ENCODE data around the gene CCDC57. TPM values are rescaled to one million over a fixed set of nuclear protein-coding genes. Genes with fewer than 3 reads are reported as not detected.
"Not testable (repeated sequence)": the region's sequence is repeated elsewhere in the genome, so short reads cannot be mapped to it uniquely, and the experiment has no call there.

The CCDC57 gene, protein sequence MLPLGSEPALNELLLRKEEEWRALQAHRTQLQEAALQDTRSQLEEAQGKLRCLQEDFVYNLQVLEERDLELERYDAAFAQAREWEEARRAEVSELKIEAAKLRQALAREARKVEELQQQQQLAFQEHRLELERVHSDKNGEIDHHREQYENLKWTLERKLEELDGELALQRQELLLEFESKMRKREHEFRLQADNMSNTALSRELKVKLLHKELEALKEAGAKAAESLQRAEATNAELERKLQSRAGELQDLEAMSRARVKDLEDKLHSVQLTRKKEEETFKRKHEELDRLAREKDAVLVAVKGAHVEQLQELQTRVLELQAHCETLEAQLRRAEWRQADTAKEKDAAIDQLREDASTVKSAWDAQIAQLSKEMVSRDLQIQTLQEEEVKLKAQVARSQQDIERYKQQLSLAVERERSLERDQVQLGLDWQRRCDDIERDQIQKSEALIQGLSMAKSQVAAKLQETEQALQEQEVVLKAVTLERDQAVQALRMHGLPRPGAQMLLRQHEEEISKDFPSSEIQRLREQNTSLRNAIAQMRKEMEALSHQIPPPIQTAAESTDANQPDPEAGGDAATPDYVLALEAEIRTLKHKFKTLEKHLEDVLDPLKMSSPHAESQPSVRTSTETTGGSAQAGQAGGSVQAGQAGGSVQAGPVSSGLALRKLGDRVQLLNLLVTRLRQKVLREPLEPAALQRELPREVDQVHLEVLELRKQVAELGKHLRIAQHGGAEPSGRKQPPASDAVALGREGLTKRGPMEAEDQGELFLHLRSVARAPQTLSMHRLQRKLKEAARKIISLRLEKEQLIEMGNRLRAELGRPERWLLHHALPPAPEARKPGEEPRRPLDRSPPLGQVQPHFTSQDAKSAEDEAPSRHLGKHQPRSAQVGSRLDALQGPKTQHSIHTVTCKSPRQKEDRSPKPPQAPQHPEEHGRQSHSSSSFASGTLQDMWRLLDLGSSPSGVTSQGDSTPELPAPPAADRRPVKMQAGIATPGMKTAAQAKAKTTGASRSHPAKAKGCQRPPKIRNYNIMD
- 10 to 100 TPM; 10.1 to 37.4 (median 17.2) TPM for total RNA-seq
- long read RNA-seq, partial matches to known transcripts, result 1 of 2 reads
- long read RNA-seq, other reads (novel, unspliced or antisense), result 1 of 2 reads

DNA sequence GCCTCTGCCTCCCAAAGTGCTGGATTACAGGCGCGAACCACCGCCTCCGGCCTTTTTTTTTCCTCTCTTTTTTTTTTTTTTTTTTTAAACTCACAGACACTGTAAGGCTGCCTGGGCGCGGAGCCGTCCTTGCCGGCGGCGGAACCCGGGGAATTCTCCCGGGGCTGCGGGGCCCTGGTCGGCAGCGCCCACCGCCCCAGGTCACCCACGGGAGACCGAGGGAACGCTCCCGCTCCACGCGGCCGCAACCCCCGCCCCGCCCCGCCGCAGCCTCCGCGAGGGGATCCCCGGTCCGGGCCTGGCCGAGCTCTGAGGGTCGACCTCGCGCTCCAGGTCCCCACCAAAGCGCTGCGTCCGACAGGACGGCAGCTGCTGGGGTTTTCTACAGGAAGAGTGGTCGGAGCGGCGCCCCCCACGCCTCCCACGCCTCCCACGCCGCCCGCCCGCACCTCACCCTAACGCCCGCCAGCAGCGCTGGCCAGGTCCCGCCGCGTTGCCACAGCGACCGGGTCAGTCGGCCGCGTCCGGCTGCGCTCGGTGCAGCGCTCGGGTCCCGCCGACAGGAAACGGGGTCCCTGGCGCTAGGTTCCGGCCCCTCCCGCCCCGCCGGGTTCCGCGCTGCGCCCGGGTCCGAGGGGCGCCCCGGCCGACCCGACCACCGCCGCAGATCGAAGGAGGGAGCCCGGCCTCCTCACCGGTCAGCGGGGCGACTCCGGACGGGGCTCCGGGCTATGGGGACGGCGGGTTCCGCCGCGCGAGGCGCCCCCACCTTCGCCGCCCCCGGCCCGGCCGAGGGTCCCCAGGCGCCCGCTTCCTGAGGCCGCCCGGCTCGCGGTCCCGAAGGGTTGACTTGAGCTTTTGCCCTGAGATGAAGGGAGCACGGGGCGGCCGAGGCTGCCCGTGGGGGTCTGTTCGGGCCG is at the start of gene CCDC57:
CCDC57 (minus strand) TSS at position 512 of the 920 bp plus-strand sequence. CDS start 10,898 bp downstream, outside the sequence.
- TF ChIP-seq CTCF (IDR thresholded peaks at IDR 0.05), result no peak
- TF ChIP-seq POLR2A (IDR thresholded peaks at IDR 0.05), result peak; percentile 22
- Histone ChIP-seq H3K4me3 (peak within 1 kb of the TSS; percentile 84 to 98 (median 92)), H3K27ac (peak within 1 kb of the TSS; percentile 67 to 87 (median 76)), H3K27me3 (no peaks in the 10 kb centered on the region), H3K36me3 (no peaks in the 10 kb centered on the region), H3K9me3 (no peaks in the 10 kb centered on the region), H3K4me1 (peaks cover 2 to 19% (median 5%) of the 10 kb centered on the region in 4 donors)
- 1% methylated on average over 16 of the region's 116 CpGs for WGBS (ENCODE audit: insufficient coverage, low coverage, low lambda C conversion rate, missing lambda C conversion rate)
- DNase-seq (peak; percentile 87 to 89 (median 89)), ATAC-seq (peak; percentile 65 to 85 (median 80))
- intact Hi-C loops (cut with DNase I), result no loop called here

GRCh38 chr17:82262344-82262743 is 49.7 kb upstream of the CCDC57 start:
- intact Hi-C loops (cut with DNase I), result no loop called here
- H3K4me1 ChIP-seq, result peaks cover 0 to 14% (median 5%) of the 10 kb centered on the region in 4 donors
- no peak for TF ChIP-seq CTCF (IDR thresholded peaks at IDR 0.05)
- no peak for TF ChIP-seq POLR2A (IDR thresholded peaks at IDR 0.05)
- no peak for ATAC-seq
- H3K27me3 ChIP-seq, result no peaks in the 10 kb centered on the region
- 83% methylated on average over 4 of the region's 4 CpGs for WGBS (ENCODE audit: insufficient coverage, low coverage, low lambda C conversion rate, missing lambda C conversion rate)
- H3K27ac ChIP-seq, result no peak overlapping the region
- no peak overlapping the region for H3K4me3 ChIP-seq
- H3K9me3 ChIP-seq, result no peaks in the 10 kb centered on the region
- no peak for DNase-seq
- peaks cover 5 to 82% (median 31%) of the 10 kb centered on the region in 4 donors for H3K36me3 ChIP-seq

DNA sequence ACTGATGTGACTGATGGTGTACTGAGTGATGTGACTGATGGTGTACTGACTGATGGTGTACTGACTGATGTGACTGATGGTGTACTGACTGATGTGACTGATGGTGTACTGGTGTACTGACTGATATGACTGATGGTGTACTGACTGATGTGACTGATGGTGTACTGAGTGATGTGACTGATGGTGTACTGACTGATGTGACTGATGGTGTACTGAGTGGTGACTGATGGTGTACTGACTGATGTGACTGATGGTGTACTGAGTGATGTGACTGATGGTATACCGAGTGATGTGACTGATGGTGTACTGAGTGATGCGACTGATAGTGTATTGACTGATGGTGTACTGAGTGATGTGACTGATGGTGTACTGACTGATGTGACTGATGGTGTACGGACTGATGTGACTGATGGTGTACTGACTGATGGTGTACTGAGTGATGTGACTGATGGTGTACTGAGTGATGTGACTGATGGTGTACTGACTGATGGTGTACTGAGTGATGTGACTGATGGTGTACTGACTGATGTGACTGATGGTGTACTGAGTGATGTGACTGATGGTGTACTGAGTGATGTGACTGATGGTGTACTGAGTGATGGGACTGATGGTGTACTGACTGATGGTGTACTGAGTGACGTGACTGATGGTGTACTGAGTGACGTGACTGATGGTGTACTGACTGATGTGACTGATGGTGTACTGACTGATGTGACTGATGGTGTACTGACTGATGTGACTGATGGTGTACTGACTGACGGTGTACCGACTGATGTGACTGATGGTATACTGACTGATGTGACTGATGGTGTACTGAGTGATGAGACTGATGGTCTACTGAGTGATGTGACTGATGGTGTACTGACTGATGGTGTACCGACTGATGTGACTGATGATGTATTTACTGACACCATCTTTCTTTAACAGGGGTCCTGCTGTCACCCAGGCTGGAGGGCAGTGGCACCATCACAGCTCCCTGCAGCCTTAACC is 47.6 kb upstream of the CCDC57 start:
- H3K27ac ChIP-seq; intact Hi-C loops (cut with DNase I); DNase-seq; H3K9me3 ChIP-seq; H3K4me3 ChIP-seq; H3K4me1 ChIP-seq; ATAC-seq; H3K27me3 ChIP-seq: not testable (repeated sequence)
- H3K36me3 ChIP-seq, result peaks cover under 1 to 92% (median 32%) of the 10 kb centered on the region in 4 donors
- 86% methylated on average over 6 of the region's 8 CpGs for WGBS (ENCODE audit: insufficient coverage, low coverage, low lambda C conversion rate, missing lambda C conversion rate)

DNA sequence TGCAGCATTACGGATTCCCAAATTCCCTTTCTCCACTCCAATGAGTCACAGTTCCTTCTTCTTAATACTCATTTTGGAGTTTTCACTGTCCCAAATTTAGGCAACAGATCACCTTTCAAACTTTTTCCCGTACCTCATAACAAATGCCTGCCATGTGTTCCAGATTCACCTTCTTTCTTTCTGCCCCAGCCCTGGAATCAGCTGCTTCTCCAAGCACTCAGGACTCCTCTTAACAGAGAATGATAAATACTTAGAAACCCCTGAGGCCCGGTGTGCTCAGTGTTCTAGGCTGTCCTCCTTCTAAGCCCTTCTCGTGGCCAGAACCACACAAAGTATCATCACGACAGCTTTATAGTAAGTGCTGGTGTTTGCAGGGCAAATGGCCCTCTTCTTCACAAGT is 45.9 kb upstream of the CCDC57 start:
- intact Hi-C loops (cut with DNase I), result no loop called here
- no peaks in the 10 kb centered on the region for H3K9me3 ChIP-seq
- 75% methylated on average over 5 of the region's 5 CpGs for WGBS (ENCODE audit: insufficient coverage, low coverage, low lambda C conversion rate, missing lambda C conversion rate)

More for the DNA sequence above, 45.9 kb upstream of the CCDC57 start:
- DNase-seq (no peak), ATAC-seq (no peak)
- Histone ChIP-seq H3K4me1 (no peaks in the 10 kb centered on the region), H3K27ac (no peak overlapping the region), H3K4me3 (no peak overlapping the region), H3K36me3 (peaks cover 0 to 76% (median 24%) of the 10 kb centered on the region in 4 donors), H3K27me3 (no peaks in the 10 kb centered on the region)
- TF ChIP-seq CTCF (IDR thresholded peaks at IDR 0.05) (no peak), POLR2A (IDR thresholded peaks at IDR 0.05) (no peak)

Measured in right lobe of liver (tissue), 6 donors.